ENCODE data around the gene DIAPH2.

Gene DIAPH2

GRCh38 chrX:96756491-96756890 is 71.8 kb downstream of the DIAPH2 start:
- no peak overlapping the region for H3K4me3 ChIP-seq (ENCODE audit: extremely low read depth, insufficient read depth, low read length, poor library complexity, severe bottlenecking)
- WGBS, 2 experiments (ENCODE audit: insufficient coverage in 2 of 2), result no CpG with 5 or more reads among the region's 3 CpGs

GRCh38 chrX:96761566-96761965 is 76.9 kb downstream of the DIAPH2 start:
- Histone ChIP-seq H3K9me3 (ENCODE audit: control insufficient read depth, low read length) (no peaks in the 10 kb centered on the region), H3K4me3 (ENCODE audit: extremely low read depth, insufficient read depth, low read length, poor library complexity, severe bottlenecking) (no peak overlapping the region), H3K27ac (ENCODE audit: low read depth, low read length, severe bottlenecking) (no peak overlapping the region), H3K4me1 (ENCODE audit: control insufficient read depth, insufficient read depth, low read length, poor library complexity, severe bottlenecking) (no peaks in the 10 kb centered on the region), H3K36me3 (ENCODE audit: control insufficient read depth, insufficient read depth, low read length) (no peaks in the 10 kb centered on the region)
- no CpG with 5 or more reads among the region's 4 CpGs for WGBS, 2 experiments (ENCODE audit: insufficient coverage in 2 of 2)

More at GRCh38 chrX:96756491-96756890, 71.8 kb downstream of the DIAPH2 start:
- no peaks in the 10 kb centered on the region for H3K36me3 ChIP-seq (ENCODE audit: control insufficient read depth, insufficient read depth, low read length)
- no peak overlapping the region for H3K27ac ChIP-seq (ENCODE audit: low read depth, low read length, severe bottlenecking)
- no peaks in the 10 kb centered on the region for H3K4me1 ChIP-seq (ENCODE audit: control insufficient read depth, insufficient read depth, low read length, poor library complexity, severe bottlenecking)
- no peaks in the 10 kb centered on the region for H3K9me3 ChIP-seq (ENCODE audit: control insufficient read depth, low read length)

- WGBS, 2 experiments (ENCODE audit: insufficient coverage in 2 of 2), result no CpG with 5 or more reads among the region's 4 CpGs
- Histone ChIP-seq H3K9me3 (ENCODE audit: control insufficient read depth, low read length) (no peaks in the 10 kb centered on the region), H3K36me3 (ENCODE audit: control insufficient read depth, insufficient read depth, low read length) (no peaks in the 10 kb centered on the region), H3K4me1 (ENCODE audit: control insufficient read depth, insufficient read depth, low read length, poor library complexity, severe bottlenecking) (no peaks in the 10 kb centered on the region), H3K4me3 (ENCODE audit: extremely low read depth, insufficient read depth, low read length, poor library complexity, severe bottlenecking) (no peak overlapping the region), H3K27ac (ENCODE audit: low read depth, low read length, severe bottlenecking) (no peak overlapping the region)
Observed at GRCh38 chrX:96763608-96764007, 79.0 kb downstream of the DIAPH2 start.

GRCh38 chrX:96764864-96765263 is 80.2 kb downstream of the DIAPH2 start:
- H3K36me3 ChIP-seq (ENCODE audit: control insufficient read depth, insufficient read depth, low read length), result no peaks in the 10 kb centered on the region
- H3K27ac ChIP-seq (ENCODE audit: low read depth, low read length, severe bottlenecking), result no peak overlapping the region
- H3K4me1 ChIP-seq (ENCODE audit: control insufficient read depth, insufficient read depth, low read length, poor library complexity, severe bottlenecking), result no peaks in the 10 kb centered on the region
- WGBS, 2 experiments (ENCODE audit: insufficient coverage in 2 of 2), result no CpG with 5 or more reads among the region's 1 CpG
- H3K9me3 ChIP-seq (ENCODE audit: control insufficient read depth, low read length), result no peaks in the 10 kb centered on the region
- no peak overlapping the region for H3K4me3 ChIP-seq (ENCODE audit: extremely low read depth, insufficient read depth, low read length, poor library complexity, severe bottlenecking)

GRCh38 chrX:96770315-96770714 is 85.7 kb downstream of the DIAPH2 start:
- no peaks in the 10 kb centered on the region for H3K36me3 ChIP-seq (ENCODE audit: control insufficient read depth, insufficient read depth, low read length)
- no peak overlapping the region for H3K27ac ChIP-seq (ENCODE audit: low read depth, low read length, severe bottlenecking)
- H3K4me1 ChIP-seq (ENCODE audit: control insufficient read depth, insufficient read depth, low read length, poor library complexity, severe bottlenecking), result no peaks in the 10 kb centered on the region
- H3K4me3 ChIP-seq (ENCODE audit: extremely low read depth, insufficient read depth, low read length, poor library complexity, severe bottlenecking), result no peak overlapping the region
- no peaks in the 10 kb centered on the region for H3K9me3 ChIP-seq (ENCODE audit: control insufficient read depth, low read length)
- WGBS, 2 experiments (ENCODE audit: insufficient coverage in 2 of 2), result 60% methylated on average over 1 of the region's 2 CpGs; no CpG with 5 or more reads in 1 of the 2 experiments

- H3K27ac ChIP-seq (ENCODE audit: low read depth, low read length, severe bottlenecking), result no peak overlapping the region
- no CpG with 5 or more reads among the region's 1 CpG for WGBS, 2 experiments (ENCODE audit: insufficient coverage in 2 of 2)
- no peaks in the 10 kb centered on the region for H3K9me3 ChIP-seq (ENCODE audit: control insufficient read depth, low read length)
- no peaks in the 10 kb centered on the region for H3K36me3 ChIP-seq (ENCODE audit: control insufficient read depth, insufficient read depth, low read length)
- no peaks in the 10 kb centered on the region for H3K4me1 ChIP-seq (ENCODE audit: control insufficient read depth, insufficient read depth, low read length, poor library complexity, severe bottlenecking)
- no peak overlapping the region for H3K4me3 ChIP-seq (ENCODE audit: extremely low read depth, insufficient read depth, low read length, poor library complexity, severe bottlenecking)
Observed at GRCh38 chrX:96771486-96771885, 86.8 kb downstream of the DIAPH2 start.

- H3K4me3 ChIP-seq (ENCODE audit: extremely low read depth, insufficient read depth, low read length, poor library complexity, severe bottlenecking), result no peak overlapping the region
- H3K36me3 ChIP-seq (ENCODE audit: control insufficient read depth, insufficient read depth, low read length), result no peaks in the 10 kb centered on the region
- H3K4me1 ChIP-seq (ENCODE audit: control insufficient read depth, insufficient read depth, low read length, poor library complexity, severe bottlenecking), result no peaks in the 10 kb centered on the region
- H3K9me3 ChIP-seq (ENCODE audit: control insufficient read depth, low read length), result no peaks in the 10 kb centered on the region
- no peak overlapping the region for H3K27ac ChIP-seq (ENCODE audit: low read depth, low read length, severe bottlenecking)
- WGBS, 2 experiments (ENCODE audit: insufficient coverage in 2 of 2), result no CpG with 5 or more reads among the region's 2 CpGs
Observed at GRCh38 chrX:96774116-96774515, 89.5 kb downstream of the DIAPH2 start.

GRCh38 chrX:96776966-96777365 is 92.3 kb downstream of the DIAPH2 start:
- Histone ChIP-seq H3K4me3 (ENCODE audit: extremely low read depth, insufficient read depth, low read length, poor library complexity, severe bottlenecking) (no peak overlapping the region), H3K27ac (ENCODE audit: low read depth, low read length, severe bottlenecking) (no peak overlapping the region), H3K4me1 (ENCODE audit: control insufficient read depth, insufficient read depth, low read length, poor library complexity, severe bottlenecking) (no peaks in the 10 kb centered on the region), H3K36me3 (ENCODE audit: control insufficient read depth, insufficient read depth, low read length) (no peaks in the 10 kb centered on the region), H3K9me3 (ENCODE audit: control insufficient read depth, low read length) (no peaks in the 10 kb centered on the region)
- no CpG with 5 or more reads among the region's 1 CpG for WGBS, 2 experiments (ENCODE audit: insufficient coverage in 2 of 2)

GRCh38 chrX:96791559-96791958 is 106.9 kb downstream of the DIAPH2 start:
- H3K9me3 ChIP-seq (ENCODE audit: control insufficient read depth, low read length), result no peaks in the 10 kb centered on the region
- no peak overlapping the region for H3K4me3 ChIP-seq (ENCODE audit: extremely low read depth, insufficient read depth, low read length, poor library complexity, severe bottlenecking)
- H3K36me3 ChIP-seq (ENCODE audit: control insufficient read depth, insufficient read depth, low read length), result no peaks in the 10 kb centered on the region
- no peaks in the 10 kb centered on the region for H3K4me1 ChIP-seq (ENCODE audit: control insufficient read depth, insufficient read depth, low read length, poor library complexity, severe bottlenecking)
- WGBS, 2 experiments (ENCODE audit: insufficient coverage in 2 of 2), result 80 to 92% methylated on average over 1 to 2 of the region's 4 CpGs
- H3K27ac ChIP-seq (ENCODE audit: low read depth, low read length, severe bottlenecking), result no peak overlapping the region

GRCh38 chrX:96792047-96792446 is 107.4 kb downstream of the DIAPH2 start:
- no peak overlapping the region for H3K4me3 ChIP-seq (ENCODE audit: extremely low read depth, insufficient read depth, low read length, poor library complexity, severe bottlenecking)
- WGBS, 2 experiments (ENCODE audit: insufficient coverage in 2 of 2), result no CpG with 5 or more reads among the region's 2 CpGs
- no peak overlapping the region for H3K27ac ChIP-seq (ENCODE audit: low read depth, low read length, severe bottlenecking)
- H3K36me3 ChIP-seq (ENCODE audit: control insufficient read depth, insufficient read depth, low read length), result no peaks in the 10 kb centered on the region
- H3K9me3 ChIP-seq (ENCODE audit: control insufficient read depth, low read length), result no peaks in the 10 kb centered on the region
- no peaks in the 10 kb centered on the region for H3K4me1 ChIP-seq (ENCODE audit: control insufficient read depth, insufficient read depth, low read length, poor library complexity, severe bottlenecking)

GRCh38 chrX:96798982-96799381 is 114.3 kb downstream of the DIAPH2 start:
- WGBS, 2 experiments (ENCODE audit: insufficient coverage in 2 of 2), result no CpG with 5 or more reads among the region's 1 CpG

More at GRCh38 chrX:96798982-96799381, 114.3 kb downstream of the DIAPH2 start:
- no peak overlapping the region for H3K27ac ChIP-seq (ENCODE audit: low read depth, low read length, severe bottlenecking)
- no peaks in the 10 kb centered on the region for H3K4me1 ChIP-seq (ENCODE audit: control insufficient read depth, insufficient read depth, low read length, poor library complexity, severe bottlenecking)
- H3K4me3 ChIP-seq (ENCODE audit: extremely low read depth, insufficient read depth, low read length, poor library complexity, severe bottlenecking), result no peak overlapping the region
- H3K36me3 ChIP-seq (ENCODE audit: control insufficient read depth, insufficient read depth, low read length), result no peaks in the 10 kb centered on the region
- H3K9me3 ChIP-seq (ENCODE audit: control insufficient read depth, low read length), result no peaks in the 10 kb centered on the region
